Glutamatergic neuron (in vitro differentiated cells): ENCODE data around the gene CAMKMT. TPM values are rescaled to one million over a fixed set of nuclear protein-coding genes. Genes with fewer than 3 reads are reported as not detected.
A peak's percentile ranks its signal among the peaks of the same experiment; 100 is the strongest.

ENCODE experiments used
- DNase-seq: peaks from one replicate; pipeline ENCODE4 v3.0.0; 2022
- H3K27ac Mint-ChIP-seq: one replicate; pipeline ENCODE4 v1.8.0; 2020; ENCODE audit warnings: mild to moderate bottlenecking, mixed read lengths, inconsistent platforms; ENCODE audit not compliant: unreplicated experiment
- H3K27me3 Mint-ChIP-seq: one replicate; pipeline ENCODE4 v1.8.0; 2020; ENCODE audit warnings: mild to moderate bottlenecking, moderate library complexity, mixed read lengths, inconsistent platforms; ENCODE audit not compliant: unreplicated experiment
- H3K36me3 Mint-ChIP-seq: one replicate; pipeline ENCODE4 v1.8.0; 2020; ENCODE audit warnings: mild to moderate bottlenecking, mixed read lengths, inconsistent platforms; ENCODE audit not compliant: unreplicated experiment
- H3K4me1 Mint-ChIP-seq: one replicate; pipeline ENCODE4 v1.8.0; 2020; ENCODE audit warnings: mild to moderate bottlenecking, low read depth, mixed read lengths, inconsistent platforms; ENCODE audit not compliant: unreplicated experiment
- H3K4me3 Mint-ChIP-seq: one replicate; pipeline ENCODE4 v1.8.0; 2020; ENCODE audit warnings: mild to moderate bottlenecking, mixed read lengths, inconsistent platforms; ENCODE audit not compliant: unreplicated experiment
- H3K9me3 Mint-ChIP-seq: one replicate; pipeline ENCODE4 v1.8.0; 2020; ENCODE audit warnings: mild to moderate bottlenecking, moderate library complexity, mixed read lengths, inconsistent platforms; ENCODE audit not compliant: unreplicated experiment
- total RNA-seq: library from RNA; stranded (reverse); fragmentation: NEBNext Ultra II Directional; extraction: Animal tissue kit (Norgen Biotek cat#: 25700); gene quantifications from one replicate; pipeline ENCODE4 v1.2.1, GENCODE V29; 2021; ENCODE audit not compliant: unreplicated experiment
- TF ChIP-seq, protein P1 (sequence below): fragments of 200-600 bp; sonication (generic); IDR thresholded peaks from one replicate; pipeline ENCODE4 v1.5.0; 2021; ENCODE audit not compliant: partially characterized antibody, unreplicated experiment

CAMKMT gene
- total RNA-seq, 1 donor from 2014 or later = 9.6 TPM

GRCh38 chr2:44692821-44693220 is 331.1 kb downstream of the CAMKMT start:
- TF ChIP-seq, protein P1, sequence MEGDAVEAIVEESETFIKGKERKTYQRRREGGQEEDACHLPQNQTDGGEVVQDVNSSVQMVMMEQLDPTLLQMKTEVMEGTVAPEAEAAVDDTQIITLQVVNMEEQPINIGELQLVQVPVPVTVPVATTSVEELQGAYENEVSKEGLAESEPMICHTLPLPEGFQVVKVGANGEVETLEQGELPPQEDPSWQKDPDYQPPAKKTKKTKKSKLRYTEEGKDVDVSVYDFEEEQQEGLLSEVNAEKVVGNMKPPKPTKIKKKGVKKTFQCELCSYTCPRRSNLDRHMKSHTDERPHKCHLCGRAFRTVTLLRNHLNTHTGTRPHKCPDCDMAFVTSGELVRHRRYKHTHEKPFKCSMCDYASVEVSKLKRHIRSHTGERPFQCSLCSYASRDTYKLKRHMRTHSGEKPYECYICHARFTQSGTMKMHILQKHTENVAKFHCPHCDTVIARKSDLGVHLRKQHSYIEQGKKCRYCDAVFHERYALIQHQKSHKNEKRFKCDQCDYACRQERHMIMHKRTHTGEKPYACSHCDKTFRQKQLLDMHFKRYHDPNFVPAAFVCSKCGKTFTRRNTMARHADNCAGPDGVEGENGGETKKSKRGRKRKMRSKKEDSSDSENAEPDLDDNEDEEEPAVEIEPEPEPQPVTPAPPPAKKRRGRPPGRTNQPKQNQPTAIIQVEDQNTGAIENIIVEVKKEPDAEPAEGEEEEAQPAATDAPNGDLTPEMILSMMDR = no peak
- no peaks in the 10 kb centered on the region for H3K9me3 Mint-ChIP-seq
- H3K27me3 Mint-ChIP-seq = peaks cover 6% of the 10 kb centered on the region
- no peak overlapping the region for H3K27ac Mint-ChIP-seq
- no peaks in the 10 kb centered on the region for H3K36me3 Mint-ChIP-seq
- H3K4me3 Mint-ChIP-seq = no peak overlapping the region
- no peak for DNase-seq
- H3K4me1 Mint-ChIP-seq = peaks cover 18% of the 10 kb centered on the region

DNA sequence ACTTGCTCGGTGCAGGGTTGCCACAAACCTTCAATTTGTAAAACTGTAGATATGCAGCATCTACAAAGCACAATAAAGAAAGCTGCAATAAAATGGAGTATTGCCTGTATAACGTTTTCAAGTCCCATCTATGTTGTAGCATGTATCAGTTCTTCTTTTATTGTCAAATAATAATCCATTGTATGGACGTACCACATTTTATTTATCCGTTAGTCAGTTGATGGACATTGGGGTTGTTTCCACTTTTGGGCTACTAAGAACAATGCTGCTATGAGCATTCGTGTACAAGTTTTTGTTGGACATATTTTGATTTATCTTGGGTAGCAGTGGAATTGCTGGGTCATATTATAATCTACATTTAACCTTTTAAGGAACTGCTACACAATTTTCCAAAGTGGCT is 339.1 kb downstream of the CAMKMT start:
- Mint-ChIP-seq H3K27me3 (peaks cover 4% of the 10 kb centered on the region), H3K9me3 (no peaks in the 10 kb centered on the region), H3K27ac (no peak overlapping the region), H3K36me3 (peaks cover 4% of the 10 kb centered on the region), H3K4me1 (peaks cover 8% of the 10 kb centered on the region), H3K4me3 (no peak overlapping the region)
- DNase-seq = no peak
- TF ChIP-seq, protein P1 = no peak

DNA sequence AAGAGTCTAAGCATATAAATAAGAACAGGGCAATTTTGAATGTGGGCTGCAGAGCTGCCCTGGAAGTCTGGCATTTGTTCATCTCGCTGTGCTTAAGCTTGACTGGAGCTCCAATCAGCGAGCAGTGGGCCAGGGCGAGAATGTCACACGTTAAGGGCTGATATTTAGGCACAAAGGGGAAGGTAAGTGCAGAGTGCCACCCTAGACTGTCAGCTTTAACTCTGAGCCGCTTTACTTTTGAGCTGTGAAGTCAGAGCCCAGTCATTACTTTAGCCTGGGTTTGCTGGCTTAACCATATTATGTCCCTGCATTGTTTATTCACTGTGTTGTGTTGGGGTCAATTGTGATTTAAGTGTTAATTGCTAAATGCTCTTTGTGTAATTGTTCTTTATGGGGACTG is 343.6 kb downstream of the CAMKMT start:
- Mint-ChIP-seq H3K4me3 (no peak overlapping the region), H3K4me1 (peaks cover 35% of the 10 kb centered on the region), H3K36me3 (peaks cover 1% of the 10 kb centered on the region), H3K27me3 (peaks cover 4% of the 10 kb centered on the region), H3K27ac (peak overlapping the region; percentile 95), H3K9me3 (no peaks in the 10 kb centered on the region)
- TF ChIP-seq, protein P1 = no peak
- DNase-seq = no peak

DNA sequence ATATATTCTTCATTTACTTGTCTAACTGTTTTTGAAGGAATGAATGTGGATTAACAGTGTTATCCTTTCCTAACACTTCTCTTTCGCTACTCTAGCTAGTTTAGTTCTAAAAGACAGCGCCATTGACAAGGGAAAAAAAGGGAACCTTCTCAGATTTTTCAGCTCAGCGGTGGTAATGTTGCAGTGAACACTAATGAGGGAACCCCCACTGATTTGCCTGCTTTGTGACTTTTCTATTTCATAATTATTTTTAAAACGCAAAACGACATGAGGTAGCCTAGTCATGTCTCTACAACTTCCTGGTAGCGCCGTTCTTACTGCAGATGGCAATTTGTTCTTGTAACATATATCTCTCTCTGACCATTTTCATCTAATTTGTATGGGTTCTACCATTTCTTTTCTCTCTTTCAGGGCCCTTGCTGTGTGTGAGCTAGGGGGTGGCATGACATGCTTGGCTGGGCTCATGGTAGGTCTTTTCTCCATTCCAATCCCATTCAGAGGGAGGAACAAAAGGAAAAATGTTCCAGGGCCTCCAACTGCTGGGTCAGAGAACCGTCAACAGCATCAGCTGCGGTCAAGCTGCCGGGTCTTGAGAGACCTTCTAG is 344.2 kb downstream of the CAMKMT start:
- Mint-ChIP-seq H3K27me3 (peaks cover 2% of the 10 kb centered on the region), H3K36me3 (no peaks in the 10 kb centered on the region), H3K4me3 (peak overlapping the region; percentile 68), H3K9me3 (no peaks in the 10 kb centered on the region), H3K4me1 (peaks cover 35% of the 10 kb centered on the region), H3K27ac (peak overlapping the region; percentile 95)
- TF ChIP-seq, protein P1 = no peak
- DNase-seq = peak; percentile 40

GRCh38 chr2:44706681-44707553 is 345.2 kb downstream of the CAMKMT start:
- DNase-seq = no peak
- H3K27ac Mint-ChIP-seq = peak overlapping the region; percentile 95
- H3K36me3 Mint-ChIP-seq = no peaks in the 10 kb centered on the region
- peaks cover 35% of the 10 kb centered on the region for H3K4me1 Mint-ChIP-seq
- H3K4me3 Mint-ChIP-seq = peak overlapping the region; percentile 16
- TF ChIP-seq, protein P1 = no peak
- H3K9me3 Mint-ChIP-seq = no peaks in the 10 kb centered on the region
- peaks cover 2% of the 10 kb centered on the region for H3K27me3 Mint-ChIP-seq
